ENCODE measurements around the gene ENTHD1.

GRCh38 chr22:39925273-39925672, 31.7 kb upstream of the ENTHD1 start:
- TF ChIP-seq CTCF (IDR thresholded peaks at IDR 0.05) (no peak), POLR2A (IDR thresholded peaks at IDR 0.05) (no peak)

Measured in uterus (tissue), 2 donors.